B cell (primary cell): Measurements from ENCODE around the gene DRC7. TPM values are rescaled to one million over a fixed set of nuclear protein-coding genes. Genes with fewer than 3 reads are reported as not detected.

Source experiments
- ATAC-seq: fragments of 200-7000 bp; cut with Tn5 transposase; one replicate; pipeline ENCODE4 v1.10.0; 2021; ENCODE audit warnings: low read depth, mild to moderate bottlenecking, moderate number of reproducible peaks, moderate library complexity
- CTCF ChIA-PET: fragments of 350-600 bp; sonication (Branson Sonifier 250); formaldehyde crosslinking; loops from one replicate; lab custom pipeline; 2021; ENCODE audit warnings: antibody characterized with exemption, inconsistent platforms; lab: Charles Lee
- POLR2A ChIA-PET: fragments of 350-600 bp; sonication (Branson Sonifier 250); formaldehyde crosslinking; loops from one replicate; lab custom pipeline; 2021; ENCODE audit warnings: antibody characterized with exemption; lab: Charles Lee
- DNase-seq: peaks from one replicate; pipeline ENCODE4 v3.0.0; 2013
- H2AFZ ChIP-seq: 2 replicates; pipeline ENCODE4 v1.6.1; 2012; ENCODE audit warnings: mild to moderate bottlenecking, low read depth, low read length; ENCODE audit not compliant: insufficient read depth, poor library complexity, severe bottlenecking
- H3K27ac ChIP-seq, 2 donors: 1 replicate in 1 of 2; 2 replicates in 1 of 2; pipeline ENCODE4 v1.5.1; 2012 to 2013; ENCODE audit warnings: low read length in 2 of 2, mild to moderate bottlenecking in 2 of 2, moderate library complexity in 1 of 2
- H3K27me3 ChIP-seq, 4 experiments: fragments of 200-600 bp in 1 of 4; sonication (generic) in 1 of 4; replicated peaks in 1 of 4; 1 replicate in 2 of 4; 2 replicates in 2 of 4; pipeline versions ENCODE4 v1.6.1 to v1.7.0; 2013 to 2016; ENCODE audit warnings: low read length in 3 of 4, mild to moderate bottlenecking in 2 of 4, mixed read lengths in 1 of 4, moderate library complexity in 1 of 4; ENCODE audit not compliant: insufficient read depth in 4 of 4, control insufficient read depth in 3 of 4; ENCODE audit errors: control extremely low read depth in 1 of 4
- H3K36me3 ChIP-seq, 2 experiments: replicated peaks in 1 of 2; 1 replicate in 1 of 2; 2 replicates in 1 of 2; pipeline versions ENCODE4 v1.6.1 to v1.7.1; 2013; ENCODE audit warnings: low read length in 1 of 2; ENCODE audit not compliant: insufficient read depth in 2 of 2, control insufficient read depth in 1 of 2; ENCODE audit errors: control extremely low read depth in 1 of 2, extremely low read depth in 1 of 2
- H3K4me1 ChIP-seq, 2 donors: fragments of 200-600 bp in 1 of 2; sonication (generic) in 1 of 2; 1 replicate in 1 of 2; 2 replicates in 1 of 2; pipeline versions ENCODE4 v1.5.1 to v1.6.1; 2013 to 2017; ENCODE audit warnings: low read length in 2 of 2; ENCODE audit not compliant: control insufficient read depth in 2 of 2, insufficient read depth in 2 of 2
- H3K4me2 ChIP-seq: replicated peaks from 2 replicates; pipeline ENCODE3; 2012; ENCODE audit warnings: mild to moderate bottlenecking, low read depth, low read length; ENCODE audit not compliant: poor library complexity, severe bottlenecking
- H3K4me3 ChIP-seq, 5 experiments: fragments of 200-600 bp in 1 of 5; sonication (generic) in 1 of 5; 1 replicate in 3 of 5; 2 replicates in 2 of 5; pipeline versions ENCODE4 v1.5.1 to v1.7.0; 2011 to 2016; ENCODE audit warnings: low read length in 4 of 5, mild to moderate bottlenecking in 4 of 5, low read depth in 2 of 5, control low read depth in 1 of 5, moderate library complexity in 1 of 5; ENCODE audit not compliant: insufficient read depth in 1 of 5; ENCODE audit errors: control extremely low read depth in 1 of 5, extremely low read depth in 1 of 5
- H3K79me2 ChIP-seq: fragments of 200-600 bp; sonication (generic); one replicate; pipeline ENCODE4 v1.6.0; 2016; ENCODE audit warnings: low read length; ENCODE audit not compliant: control insufficient read depth, insufficient read depth
- H3K9ac ChIP-seq: fragments of 200-600 bp; sonication (generic); 2 replicates; pipeline ENCODE4 v1.6.1; 2017; ENCODE audit warnings: mild to moderate bottlenecking, low read length, moderate library complexity
- H3K9me3 ChIP-seq, 3 donors: one replicate each; pipeline versions ENCODE4 v1.6.1 to v1.7.1; 2013; ENCODE audit warnings: low read length in 2 of 3; ENCODE audit not compliant: control insufficient read depth in 2 of 3, insufficient read depth in 1 of 3; ENCODE audit errors: control extremely low read depth in 1 of 3
- H4K20me1 ChIP-seq: 2 replicates; pipeline ENCODE4 v1.6.0; 2012; ENCODE audit warnings: mild to moderate bottlenecking, low read length; ENCODE audit not compliant: insufficient read depth, control insufficient read depth, poor library complexity, severe bottlenecking
- H3K27ac Mint-ChIP-seq: one replicate; pipeline ENCODE4 v1.8.0; 2021; ENCODE audit warnings: mixed read lengths
- H3K27me3 Mint-ChIP-seq: one replicate; pipeline ENCODE4 v1.8.0; 2021; ENCODE audit warnings: mixed read lengths
- H3K4me1 Mint-ChIP-seq: one replicate; pipeline ENCODE4 v1.8.0; 2021; ENCODE audit warnings: mixed read lengths
- H3K4me3 Mint-ChIP-seq: one replicate; pipeline ENCODE4 v1.8.0; 2021; ENCODE audit warnings: mixed read lengths
- H3K9me3 Mint-ChIP-seq: one replicate; pipeline ENCODE4 v1.8.0; 2022; ENCODE audit warnings: mixed read lengths; ENCODE audit not compliant: insufficient read depth
- CTCF ChIP-seq: fragments of 200-600 bp; IDR thresholded peaks from one replicate; pipeline ENCODE4 v1.8.0; 2022; ENCODE audit warnings: antibody characterized with exemption, mild to moderate bottlenecking
- EZH2 ChIP-seq: IDR thresholded peaks from 2 replicates; pipeline ENCODE4 v1.6.1; 2012; ENCODE audit warnings: borderline replicate concordance, low read depth, mild to moderate bottlenecking, moderate library complexity, low read length; ENCODE audit not compliant: insufficient read depth, poor library complexity, severe bottlenecking
- WGBS: methylation state at CpG from one replicate; pipeline ENCODE4 v1.1.5; 2013; ENCODE audit warnings: missing lambda C conversion rate; ENCODE audit not compliant: insufficient coverage; 5-methylcytosine and 5-hydroxymethylcytosine counted together
- intact Hi-C: fragments of 100-400 bp; cut with micrococcal nuclease; formaldehyde crosslinking; loops from one replicate; pipeline ENCODE4 v1.10.0; 2022
- polyA plus RNA-seq: library from polyadenylated mRNA; depleted of rRNA; stranded (reverse); fragments of >200 nt; gene quantifications from 2 replicates; pipeline ENCODE4 v1.2.3, GENCODE V29; 2012
- total RNA-seq, 2 donors: library from RNA; stranded (reverse); fragments of 120-200 nt in 1 of 2; gene quantifications; 1 replicate in 1 of 2; 2 replicates in 1 of 2; pipeline versions ENCODE4 v1.2.3 to v1.2.4, GENCODE V29; 2013 to 2022

DRC7 gene
- total and polyA plus RNA-seq, 2 donors (not counting 1 experiment from before 2014, with no cell fraction given), result 0.12 to 0.22 TPM

- CTCF ChIA-PET, result no interaction called here
- TF ChIP-seq CTCF (no peak), EZH2 (no peak)
- H3K4me3 ChIP-seq, result no peak overlapping the region
- H3K9ac ChIP-seq, result no peak overlapping the region
- Mint-ChIP-seq H3K4me3 (no peak overlapping the region), H3K27me3 (no peaks in the 10 kb centered on the region), H3K9me3 (no peaks in the 10 kb centered on the region), H3K27ac (no peak overlapping the region), H3K4me1 (no peaks in the 10 kb centered on the region)
- no peak for DNase-seq
- H2AFZ ChIP-seq, result no peak overlapping the region
- intact Hi-C loops, result no loop called here
- no peaks in the 10 kb centered on the region for H4K20me1 ChIP-seq
- ATAC-seq, result no peak
- H3K27ac ChIP-seq, result no peak overlapping the region
- H3K79me2 ChIP-seq, result no peaks in the 10 kb centered on the region
- H3K4me1 ChIP-seq, result peaks cover 0 to 3% of the 10 kb centered on the region in 2 donors
- peaks cover 0 to 3% of the 10 kb centered on the region in 2 experiments for H3K36me3 ChIP-seq
- WGBS, result 96% methylated on average over 30 of the region's 32 CpGs
- H3K9me3 ChIP-seq, result no peaks in the 10 kb centered on the region
- POLR2A ChIA-PET, result no interaction called here
- no peak overlapping the region for H3K4me2 ChIP-seq
- H3K27me3 ChIP-seq, result no peaks in the 10 kb centered on the region
Measured at GRCh38 chr16:57753448-57754353, 59.1 kb downstream of the DRC7 start.

- peaks cover 0 to 3% of the 10 kb centered on the region in 2 experiments for H3K36me3 ChIP-seq
Measured at GRCh38 chr16:57754354-57755060, 59.9 kb downstream of the DRC7 start.

More at GRCh38 chr16:57754354-57755060, 59.9 kb downstream of the DRC7 start:
- H3K4me3 ChIP-seq, result no peak overlapping the region
- Mint-ChIP-seq H3K27ac (no peak overlapping the region), H3K27me3 (no peaks in the 10 kb centered on the region), H3K4me1 (no peaks in the 10 kb centered on the region), H3K4me3 (no peak overlapping the region), H3K9me3 (no peaks in the 10 kb centered on the region)
- H4K20me1 ChIP-seq, result no peaks in the 10 kb centered on the region
- no peaks in the 10 kb centered on the region for H3K27me3 ChIP-seq
- DNase-seq (no peak), ATAC-seq (no peak)
- no peaks in the 10 kb centered on the region for H3K9me3 ChIP-seq
- H3K79me2 ChIP-seq, result no peaks in the 10 kb centered on the region
- H3K4me2 ChIP-seq, result no peak overlapping the region
- POLR2A ChIA-PET, result no interaction called here
- no peak overlapping the region for H3K27ac ChIP-seq
- peaks cover 0 to 3% of the 10 kb centered on the region in 2 donors for H3K4me1 ChIP-seq
- no peak for TF ChIP-seq EZH2
- no peak for TF ChIP-seq CTCF
- no peak overlapping the region for H3K9ac ChIP-seq
- H2AFZ ChIP-seq, result no peak overlapping the region
- 91% methylated on average over 6 of the region's 9 CpGs for WGBS
- CTCF ChIA-PET, result no interaction called here
- intact Hi-C loops, result no loop called here
